IPS-15b (cell line): ENCODE data around the gene EGLN1.

Experiments used
- H3K27me3 ChIP-seq: one replicate; pipeline ENCODE4 v1.6.1; 2013; ENCODE audit warnings: low read length; ENCODE audit not compliant: control insufficient read depth, insufficient read depth
- H3K36me3 ChIP-seq: one replicate; pipeline ENCODE4 v1.6.1; 2013; ENCODE audit warnings: low read length; ENCODE audit not compliant: control insufficient read depth, insufficient read depth
- H3K4me1 ChIP-seq: one replicate; pipeline ENCODE4 v1.6.1; 2013; ENCODE audit warnings: mild to moderate bottlenecking, low read length; ENCODE audit not compliant: control insufficient read depth, insufficient read depth
- H3K4me3 ChIP-seq: one replicate; pipeline ENCODE4 v1.5.1; 2013; ENCODE audit warnings: low read depth, low read length
- H3K9ac ChIP-seq: one replicate; pipeline ENCODE4 v1.6.1; 2013; ENCODE audit warnings: low read depth, mild to moderate bottlenecking, low read length
- H3K9me3 ChIP-seq: one replicate; pipeline ENCODE4 v1.6.1; 2013; ENCODE audit warnings: mild to moderate bottlenecking, low read length; ENCODE audit not compliant: control insufficient read depth, insufficient read depth

The EGLN1 gene

GRCh38 chr1:231420299-231420958 is 1.7 kb downstream of the EGLN1 start:
- peaks cover 2% of the 10 kb centered on the region for H3K4me1 ChIP-seq
- H3K4me3 ChIP-seq: peak overlapping the region; percentile 61
- H3K9me3 ChIP-seq: no peaks in the 10 kb centered on the region
- H3K27me3 ChIP-seq: peaks cover 59% of the 10 kb centered on the region
- H3K36me3 ChIP-seq: no peaks in the 10 kb centered on the region
- no peak overlapping the region for H3K9ac ChIP-seq

GRCh38 chr1:231419738-231420298 is 2.3 kb downstream of the EGLN1 start:
- Histone ChIP-seq H3K27me3 (peaks cover 54% of the 10 kb centered on the region), H3K4me1 (peaks cover 2% of the 10 kb centered on the region), H3K9ac (no peak overlapping the region), H3K4me3 (peak overlapping the region; percentile 61), H3K36me3 (no peaks in the 10 kb centered on the region), H3K9me3 (no peaks in the 10 kb centered on the region)

GRCh38 chr1:231419147-231419546 is 2.9 kb downstream of the EGLN1 start:
- Histone ChIP-seq H3K9ac (no peak overlapping the region), H3K4me3 (no peak overlapping the region), H3K27me3 (peaks cover 48% of the 10 kb centered on the region), H3K4me1 (peaks cover 2% of the 10 kb centered on the region), H3K36me3 (no peaks in the 10 kb centered on the region), H3K9me3 (no peaks in the 10 kb centered on the region)

- H3K9me3 ChIP-seq: no peaks in the 10 kb centered on the region
- peaks cover 2% of the 10 kb centered on the region for H3K4me1 ChIP-seq
- H3K36me3 ChIP-seq: no peaks in the 10 kb centered on the region
- H3K27me3 ChIP-seq: peaks cover 43% of the 10 kb centered on the region
- H3K4me3 ChIP-seq: no peak overlapping the region
- H3K9ac ChIP-seq: no peak overlapping the region
These were observed 3.4 kb downstream of the EGLN1 start for GRCh38 chr1:231418741-231419107.

GRCh38 chr1:231418101-231418740 is 3.9 kb downstream of the EGLN1 start:
- Histone ChIP-seq H3K4me3 (no peak overlapping the region), H3K27me3 (peaks cover 38% of the 10 kb centered on the region), H3K36me3 (no peaks in the 10 kb centered on the region), H3K9ac (no peak overlapping the region), H3K9me3 (no peaks in the 10 kb centered on the region), H3K4me1 (peaks cover 2% of the 10 kb centered on the region)

GRCh38 chr1:231417513-231417912 is 4.6 kb downstream of the EGLN1 start:
- H3K27me3 ChIP-seq: peaks cover 37% of the 10 kb centered on the region
- no peak overlapping the region for H3K9ac ChIP-seq
- no peak overlapping the region for H3K4me3 ChIP-seq
- H3K9me3 ChIP-seq: no peaks in the 10 kb centered on the region
- H3K36me3 ChIP-seq: no peaks in the 10 kb centered on the region
- no peaks in the 10 kb centered on the region for H3K4me1 ChIP-seq

- H3K36me3 ChIP-seq: no peaks in the 10 kb centered on the region
- H3K9ac ChIP-seq: no peak overlapping the region
- H3K9me3 ChIP-seq: no peaks in the 10 kb centered on the region
- no peak overlapping the region for H3K4me3 ChIP-seq
- peaks cover 37% of the 10 kb centered on the region for H3K27me3 ChIP-seq
- H3K4me1 ChIP-seq: no peaks in the 10 kb centered on the region
These were observed 5.2 kb downstream of the EGLN1 start for GRCh38 chr1:231416901-231417300.

- no peaks in the 10 kb centered on the region for H3K4me1 ChIP-seq
- peaks cover 23% of the 10 kb centered on the region for H3K27me3 ChIP-seq
- H3K9me3 ChIP-seq: no peaks in the 10 kb centered on the region
- no peak overlapping the region for H3K9ac ChIP-seq
- no peaks in the 10 kb centered on the region for H3K36me3 ChIP-seq
- no peak overlapping the region for H3K4me3 ChIP-seq
These were observed 7.0 kb downstream of the EGLN1 start for GRCh38 chr1:231415018-231415583.

- Histone ChIP-seq H3K9ac (no peak overlapping the region), H3K9me3 (no peaks in the 10 kb centered on the region), H3K4me3 (no peak overlapping the region), H3K27me3 (peaks cover 16% of the 10 kb centered on the region), H3K4me1 (no peaks in the 10 kb centered on the region), H3K36me3 (no peaks in the 10 kb centered on the region)
These were observed 7.6 kb downstream of the EGLN1 start for GRCh38 chr1:231414260-231415016.

- no peaks in the 10 kb centered on the region for H3K9me3 ChIP-seq
- H3K4me1 ChIP-seq: no peaks in the 10 kb centered on the region
- H3K4me3 ChIP-seq: no peak overlapping the region
- no peaks in the 10 kb centered on the region for H3K36me3 ChIP-seq
- H3K9ac ChIP-seq: no peak overlapping the region
- peaks cover 9% of the 10 kb centered on the region for H3K27me3 ChIP-seq
These were observed 8.4 kb downstream of the EGLN1 start for GRCh38 chr1:231413749-231414082.

GRCh38 chr1:231411036-231411531 is 11.0 kb downstream of the EGLN1 start:
- Histone ChIP-seq H3K36me3 (no peaks in the 10 kb centered on the region), H3K27me3 (no peaks in the 10 kb centered on the region), H3K9ac (no peak overlapping the region), H3K4me3 (no peak overlapping the region), H3K4me1 (no peaks in the 10 kb centered on the region), H3K9me3 (no peaks in the 10 kb centered on the region)
